ENCODE results near the gene RFTN2. TPM values are rescaled to one million over a fixed set of nuclear protein-coding genes. Genes with fewer than 3 reads are reported as not detected.

The RFTN2 gene
- total RNA-seq, 6 experiments from 2014 or later = 0.05 to 0.45 (median 0.13) TPM; not detected in 1

- Mint-ChIP-seq H3K27ac (no peak overlapping the region), H3K4me3 (no peak overlapping the region), H3K36me3 (ENCODE audit: low read depth) (peaks cover 24% of the 10 kb centered on the region), H3K9me3 (peaks cover 16% of the 10 kb centered on the region), H3K27me3 (ENCODE audit: insufficient read depth) (peaks cover 2% of the 10 kb centered on the region; the same call in 1 of the 2 replicates), H3K4me1 (ENCODE audit: low read depth) (peaks cover 7% of the 10 kb centered on the region)
- DNase-seq = no peak
- no peak for TF ChIP-seq CTCF (IDR thresholded peaks at IDR 0.05)
Measured at GRCh38 chr2:197577446-197577845, 97.9 kb downstream of the RFTN2 start.

- Mint-ChIP-seq H3K27me3 (ENCODE audit: insufficient read depth) (peaks cover 2% of the 10 kb centered on the region; the same call in 1 of the 2 replicates), H3K9me3 (peaks cover 16% of the 10 kb centered on the region), H3K27ac (no peak overlapping the region), H3K4me3 (no peak overlapping the region), H3K36me3 (ENCODE audit: low read depth) (peaks cover 30% of the 10 kb centered on the region), H3K4me1 (ENCODE audit: low read depth) (peaks cover 15% of the 10 kb centered on the region)
- DNase-seq = peak; percentile 43
- no peak for TF ChIP-seq CTCF (IDR thresholded peaks at IDR 0.05)
Measured at GRCh38 chr2:197576631-197577030, 98.8 kb downstream of the RFTN2 start.

GRCh38 chr2:197575987-197576386 lies 99.4 kb downstream of the RFTN2 start:
- peaks cover 22% of the 10 kb centered on the region for H3K4me1 Mint-ChIP-seq (ENCODE audit: low read depth)
- no peak overlapping the region for H3K4me3 Mint-ChIP-seq
- TF ChIP-seq CTCF (IDR thresholded peaks at IDR 0.05) = no peak
- peaks cover 2% of the 10 kb centered on the region; the same call in 1 of the 2 replicates for H3K27me3 Mint-ChIP-seq (ENCODE audit: insufficient read depth)
- peak; percentile 1 for DNase-seq
- H3K36me3 Mint-ChIP-seq (ENCODE audit: low read depth) = peaks cover 30% of the 10 kb centered on the region
- peak overlapping the region; percentile 19; the same call in 1 of the 2 replicates for H3K27ac Mint-ChIP-seq
- peaks cover 16% of the 10 kb centered on the region for H3K9me3 Mint-ChIP-seq

- no peak for TF ChIP-seq CTCF (IDR thresholded peaks at IDR 0.05)
- no peak overlapping the region for H3K4me3 Mint-ChIP-seq
- peaks cover 24% of the 10 kb centered on the region for H3K4me1 Mint-ChIP-seq (ENCODE audit: low read depth)
- H3K9me3 Mint-ChIP-seq = peaks cover 16% of the 10 kb centered on the region
- no peak for DNase-seq
- H3K27ac Mint-ChIP-seq = no peak overlapping the region
- peaks cover 2% of the 10 kb centered on the region; the same call in 1 of the 2 replicates for H3K27me3 Mint-ChIP-seq (ENCODE audit: insufficient read depth)
- H3K36me3 Mint-ChIP-seq (ENCODE audit: low read depth) = peaks cover 31% of the 10 kb centered on the region
Measured at GRCh38 chr2:197573608-197574007, 101.8 kb downstream of the RFTN2 start.

GRCh38 chr2:197571627-197572271 lies 103.6 kb downstream of the RFTN2 start:
- Mint-ChIP-seq H3K27me3 (ENCODE audit: insufficient read depth) (peaks cover 2% of the 10 kb centered on the region; the same call in 1 of the 2 replicates), H3K4me3 (no peak overlapping the region), H3K27ac (peak overlapping the region; percentile 48), H3K9me3 (peaks cover 16% of the 10 kb centered on the region), H3K4me1 (ENCODE audit: low read depth) (peaks cover 20% of the 10 kb centered on the region), H3K36me3 (ENCODE audit: low read depth) (peaks cover 35% of the 10 kb centered on the region)
- TF ChIP-seq CTCF (IDR thresholded peaks at IDR 0.05) = no peak
- DNase-seq = peak; percentile 30

Measured in HFFc6 (cell line).